GM18861 (cell line): ENCODE data around the gene SMKR1.
"Not testable (repeated sequence)": the region's sequence is repeated elsewhere in the genome, so short reads cannot be mapped to it uniquely, and the experiment has no call there.

Experiments used
- ATAC-seq: cut with Tn5 transposase; IDR thresholded peaks from one replicate; pipeline ENCODE4 v1.9.1; 2021; ENCODE audit not compliant: unreplicated experiment

SMKR1 gene

DNA sequence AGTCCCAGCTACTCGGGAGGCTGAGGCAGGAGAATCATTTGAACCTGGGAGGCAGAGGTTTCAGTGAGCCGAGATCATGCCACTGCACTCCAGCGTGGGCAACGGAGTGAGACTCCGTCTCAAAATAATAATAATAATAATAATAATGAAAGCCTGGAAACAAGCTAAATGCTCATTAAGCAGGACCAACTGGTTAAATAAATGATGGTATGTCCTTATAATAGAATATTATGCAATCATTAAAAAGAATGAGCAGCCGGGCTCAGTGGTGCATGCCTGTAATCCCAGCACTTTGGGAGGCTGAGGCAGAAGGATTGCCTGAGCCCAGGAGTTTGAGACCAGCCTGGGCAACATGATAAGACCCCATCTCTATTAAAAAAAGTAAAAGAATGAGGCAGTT lies 21.0 kb upstream of the SMKR1 start:
- ATAC-seq: not testable (repeated sequence)

DNA sequence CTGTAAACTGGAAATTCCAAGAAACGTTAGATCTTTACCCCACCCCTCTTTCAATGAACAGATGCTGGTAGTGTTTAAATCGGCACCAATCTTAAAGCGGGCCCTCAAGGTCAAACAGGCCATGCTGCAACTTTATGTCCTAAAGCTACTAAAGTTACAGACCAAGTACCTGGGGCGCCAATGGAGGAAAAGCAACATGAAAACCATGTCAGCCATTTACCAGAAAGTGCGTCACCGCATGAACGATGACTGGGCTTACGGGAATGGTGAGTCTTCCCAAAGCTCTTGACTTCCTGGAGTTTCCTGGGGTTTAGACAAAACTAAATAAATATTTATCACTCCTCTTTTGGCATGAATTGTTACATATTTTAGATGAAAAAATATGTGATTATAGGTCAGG lies 19.6 kb upstream of the SMKR1 start:
- ATAC-seq: no peak

DNA sequence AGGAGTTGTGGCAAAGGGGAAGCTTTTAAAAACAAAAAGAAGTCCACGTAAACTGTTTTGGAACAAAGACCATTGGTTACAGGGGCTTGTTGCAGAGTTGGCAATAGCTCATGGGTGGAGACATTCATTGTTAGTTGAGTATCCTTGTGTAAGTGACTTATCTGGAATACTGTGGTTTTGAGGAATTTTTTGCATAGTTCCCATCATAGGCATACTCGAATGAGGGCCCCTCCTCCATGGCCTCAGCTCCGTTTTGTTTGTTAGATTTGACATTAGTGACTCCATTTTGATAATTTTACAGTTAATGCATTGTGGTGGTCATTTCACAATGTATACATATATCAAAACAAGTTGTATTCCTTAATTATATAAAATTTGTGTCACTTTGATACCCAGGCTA lies 12.8 kb upstream of the SMKR1 start:
- ATAC-seq: no peak

DNA sequence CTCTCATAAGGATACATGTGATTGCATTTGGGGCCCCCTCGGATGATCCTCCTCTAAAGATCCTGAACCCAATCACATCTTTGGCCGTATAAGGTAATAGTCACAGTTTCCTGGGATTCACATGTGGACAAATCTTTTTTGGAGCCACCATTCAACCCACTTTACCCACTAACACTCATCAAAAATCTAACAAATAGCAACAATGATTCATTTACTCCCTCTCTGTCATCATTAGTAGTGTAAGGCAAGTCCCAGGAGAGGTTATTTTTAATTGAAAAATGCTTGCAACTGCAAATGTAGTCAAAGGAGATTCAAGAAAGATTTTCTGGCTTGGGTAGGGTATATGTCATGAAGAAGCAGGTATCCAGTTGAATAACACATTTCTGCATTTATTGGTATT lies 9.9 kb upstream of the SMKR1 start:
- ATAC-seq: no peak

DNA sequence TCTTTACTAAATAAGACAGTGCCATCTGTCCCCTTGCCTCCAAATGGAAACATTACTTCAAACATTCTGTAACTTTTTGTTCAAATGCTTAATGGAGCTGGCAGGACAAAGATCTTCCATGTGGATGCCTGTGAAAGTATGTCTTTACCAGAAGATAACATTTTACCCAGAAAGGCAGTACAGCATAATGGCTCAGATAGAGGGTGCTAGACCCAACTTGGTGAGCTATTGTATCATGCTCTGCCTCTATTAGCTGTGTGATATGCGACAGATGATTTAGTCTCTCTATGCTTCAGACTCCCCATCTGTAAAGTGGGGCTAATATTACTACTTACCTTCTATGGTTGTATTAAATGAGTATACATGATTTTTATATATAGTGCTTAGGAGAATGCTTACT lies 8.8 kb upstream of the SMKR1 start:
- no peak for ATAC-seq

DNA sequence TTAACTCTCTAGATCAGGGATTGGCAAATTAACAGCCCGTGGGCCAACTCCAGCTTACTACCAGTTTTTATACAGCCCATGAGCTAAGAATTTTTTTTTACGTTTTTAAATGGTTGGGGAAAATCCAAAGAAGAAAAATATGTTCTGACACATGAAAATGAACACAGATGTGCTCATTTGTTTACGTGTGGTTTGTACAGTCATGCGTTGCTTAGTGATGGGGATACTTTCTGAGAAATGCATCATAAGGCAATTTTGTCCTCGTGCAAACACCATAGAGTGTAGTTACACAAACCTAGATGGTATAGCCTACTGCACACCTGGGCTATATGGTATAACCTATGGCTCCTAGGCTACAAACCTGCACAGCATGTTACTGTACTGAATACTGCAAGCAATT lies 8.3 kb upstream of the SMKR1 start:
- ATAC-seq: peak; percentile 84

DNA sequence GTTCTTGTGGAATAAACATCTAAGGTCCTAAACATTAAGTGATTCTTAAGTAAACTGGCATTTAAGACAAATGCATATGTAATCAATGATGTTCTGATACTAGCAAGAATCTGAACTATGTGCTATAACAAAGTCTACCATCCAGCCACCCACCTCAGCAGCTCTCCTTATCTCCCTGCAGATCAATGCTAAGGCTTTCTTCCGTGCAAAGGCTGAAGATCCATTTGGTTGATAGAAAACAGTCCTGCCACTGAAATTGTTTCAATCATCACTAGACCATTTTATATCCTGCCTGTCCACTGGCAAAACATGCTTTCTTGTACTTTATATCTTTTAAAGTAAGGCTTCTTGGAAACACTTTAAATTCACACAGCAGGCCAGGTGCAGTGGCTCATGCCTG lies 6.3 kb upstream of the SMKR1 start:
- ATAC-seq: no peak

DNA sequence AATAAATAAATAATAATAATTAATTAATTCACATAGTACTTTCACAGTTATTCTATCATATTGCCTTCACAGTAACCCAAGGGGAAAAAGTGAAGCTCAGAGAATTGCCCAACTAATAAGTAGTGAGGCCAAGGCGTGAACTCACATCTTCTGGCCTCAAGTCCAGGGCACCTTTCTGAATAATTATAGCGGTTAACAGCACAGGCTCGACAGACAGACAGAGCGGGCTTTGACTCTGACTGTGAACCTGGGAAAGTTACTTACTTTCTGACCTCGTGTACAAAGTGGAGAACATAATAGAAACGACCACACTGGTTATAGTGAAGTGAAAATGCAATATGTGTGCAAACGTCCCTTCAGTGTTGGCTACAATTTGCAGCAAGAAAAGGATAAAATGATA lies 5.7 kb upstream of the SMKR1 start:
- ATAC-seq: no peak

DNA sequence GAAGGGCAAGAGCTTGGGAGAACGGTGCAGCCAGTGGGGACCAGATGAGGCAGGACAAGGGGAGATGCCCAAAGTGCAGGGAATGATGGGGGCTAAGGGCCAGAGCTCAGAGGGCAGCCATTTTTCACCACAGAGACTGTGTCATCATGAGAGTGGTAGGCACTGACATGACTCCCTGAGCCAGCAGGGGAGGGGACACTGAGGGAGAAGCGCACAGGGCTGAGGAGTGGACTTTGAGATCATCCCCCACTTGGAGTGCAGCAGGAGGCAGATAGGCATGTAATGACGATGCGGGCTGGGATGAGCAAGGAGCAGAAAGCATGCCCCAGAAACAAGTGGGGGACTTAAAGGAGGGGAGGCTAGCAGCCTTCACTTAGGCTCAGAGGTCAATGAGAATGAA lies 5.2 kb upstream of the SMKR1 start:
- ATAC-seq: no peak

DNA sequence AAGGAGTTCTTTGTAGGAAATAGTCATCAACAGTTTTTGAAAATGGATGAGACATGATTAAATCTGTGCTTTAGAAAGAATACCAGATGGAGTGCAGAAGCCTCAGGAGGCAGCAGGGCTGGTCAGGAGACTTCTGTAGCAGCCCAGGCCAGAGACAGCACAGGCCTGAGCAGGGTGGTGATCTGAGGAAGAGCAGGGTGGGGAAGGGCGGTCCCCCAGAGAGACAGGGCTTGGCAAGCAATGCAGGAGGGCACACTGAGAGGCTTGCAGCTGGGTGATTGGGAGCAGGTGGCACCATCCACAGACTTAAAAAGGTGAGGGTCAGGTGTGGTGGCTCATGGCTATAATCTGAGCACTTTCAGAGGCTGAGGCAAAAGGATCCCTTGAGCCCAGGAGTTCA lies 4.3 kb upstream of the SMKR1 start:
- ATAC-seq: no peak

DNA sequence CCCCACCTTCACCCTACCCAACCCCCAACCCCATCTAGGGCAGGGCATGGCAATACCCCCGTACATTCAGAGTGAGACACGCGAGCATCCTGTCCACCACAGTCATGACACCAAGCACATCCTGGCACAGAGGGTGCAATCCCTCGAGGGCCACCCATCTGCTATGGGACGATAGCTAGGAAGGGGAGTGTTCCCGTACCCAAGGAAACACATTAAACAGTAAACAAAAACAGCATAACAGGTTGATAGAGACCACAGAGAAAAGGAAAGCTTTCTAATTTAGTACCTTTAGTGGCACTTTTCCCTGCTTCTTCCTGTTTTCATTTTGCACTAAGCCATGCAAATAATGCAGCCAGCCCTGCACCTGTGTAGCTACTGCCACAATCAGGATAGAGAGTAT lies 2.3 kb upstream of the SMKR1 start:
- no peak for ATAC-seq

DNA sequence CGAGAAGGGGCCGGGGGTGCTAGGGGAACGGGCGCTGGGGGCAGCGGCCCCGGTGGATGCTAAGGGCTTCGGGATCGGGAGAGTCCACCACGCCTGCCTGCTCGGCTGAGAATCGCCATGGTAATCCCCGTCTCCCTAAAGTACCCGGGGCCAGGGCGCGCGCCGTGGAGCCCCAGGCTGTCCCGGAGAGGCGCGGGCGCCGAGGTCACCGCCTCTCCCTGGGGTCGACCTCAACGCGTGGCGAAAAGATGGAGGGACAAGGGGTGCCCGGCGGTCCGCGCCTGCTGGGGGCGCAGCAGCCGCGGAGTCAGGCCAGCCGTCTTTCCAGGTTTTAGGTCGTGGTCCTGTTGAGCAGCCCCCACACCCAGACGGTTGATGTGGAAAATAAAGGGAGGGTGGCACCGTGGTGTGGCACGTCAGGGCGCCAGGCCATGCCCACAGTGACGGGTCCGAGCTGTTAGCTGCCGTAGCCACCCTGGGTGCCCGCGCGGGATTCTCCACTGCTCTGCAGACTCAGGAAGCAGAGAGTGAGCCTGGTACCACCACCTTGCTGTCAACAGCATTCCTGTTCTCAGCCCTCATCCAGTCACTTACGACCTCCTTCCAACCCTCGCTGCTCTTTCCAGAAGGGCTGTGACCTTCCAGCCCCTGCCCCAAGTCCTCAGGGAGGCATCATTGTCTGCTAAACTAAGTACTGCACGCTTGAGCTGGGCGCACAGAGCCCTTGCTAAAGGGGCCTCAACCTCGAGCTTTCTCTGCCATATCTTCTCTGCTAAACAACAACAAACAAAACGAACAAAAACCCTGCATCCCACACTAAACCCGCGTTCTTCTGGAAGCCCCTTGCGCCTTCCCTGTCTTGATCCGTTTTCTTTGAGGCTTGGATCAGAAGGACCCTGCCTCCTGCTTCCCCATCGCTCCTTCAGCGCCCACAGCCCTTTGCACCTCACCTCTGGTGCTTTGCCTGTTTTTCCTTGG lies 666 bp downstream of the SMKR1 start:
- peak; percentile 1 for ATAC-seq

DNA sequence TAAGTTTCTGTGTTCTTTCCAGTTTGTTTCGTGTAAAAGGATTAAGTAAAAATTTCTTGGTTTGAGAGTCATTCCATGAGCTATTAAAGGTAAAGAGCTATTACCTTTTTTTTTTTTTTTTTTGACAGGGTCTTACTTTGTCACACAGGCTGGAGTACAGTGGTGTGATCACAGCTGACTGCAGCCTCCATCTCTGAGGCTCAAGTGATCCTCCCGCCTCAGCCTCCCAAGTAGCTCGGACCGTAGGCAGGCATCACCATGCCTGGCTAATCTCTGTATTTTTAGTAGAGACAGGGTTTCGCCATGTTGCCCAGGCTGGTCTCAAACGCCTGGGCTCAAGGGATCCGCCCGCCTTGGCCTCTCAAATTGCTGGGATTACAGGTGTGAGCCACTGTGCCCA lies 1.4 kb downstream of the SMKR1 start:
- ATAC-seq: no peak

DNA sequence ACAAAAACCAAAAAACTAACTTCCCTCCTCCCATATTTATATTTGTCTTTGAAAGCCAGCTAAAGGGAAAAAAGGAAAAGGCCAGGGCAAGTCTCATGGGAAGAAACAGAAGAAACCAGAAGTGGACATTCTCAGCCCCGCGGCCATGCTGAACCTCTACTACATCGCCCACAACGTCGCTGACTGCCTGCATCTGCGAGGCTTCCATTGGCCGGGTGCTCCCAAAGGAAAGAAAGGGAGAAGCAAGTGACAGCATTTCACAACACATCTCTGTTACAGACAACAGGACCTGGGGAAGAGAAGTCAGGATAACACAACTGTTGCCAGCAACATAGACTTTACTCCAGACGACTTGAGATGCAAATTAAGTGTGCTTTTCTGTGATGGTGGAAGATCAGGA lies 9.9 kb downstream of the SMKR1 start:
- ATAC-seq: no peak

DNA sequence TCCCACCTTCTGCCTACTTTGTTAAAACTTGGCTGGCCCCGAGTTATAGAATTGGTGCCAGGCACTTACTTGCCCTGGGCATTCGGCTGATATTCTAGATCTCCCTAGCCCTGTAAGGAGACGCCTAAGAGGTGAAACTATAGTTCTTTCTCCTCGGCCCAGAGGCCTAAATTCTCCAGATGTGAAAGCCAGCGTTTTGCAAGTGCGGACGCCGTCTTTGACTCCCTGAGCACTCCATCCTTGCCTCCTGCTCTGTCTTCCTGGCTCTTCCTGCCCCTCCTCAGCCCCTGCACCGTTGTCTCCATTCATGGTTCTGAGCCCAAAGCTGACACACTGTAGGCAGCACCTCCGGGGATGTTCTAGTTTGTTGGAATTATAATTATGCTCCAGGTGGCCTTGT lies 11.2 kb downstream of the SMKR1 start:
- ATAC-seq: no peak

DNA sequence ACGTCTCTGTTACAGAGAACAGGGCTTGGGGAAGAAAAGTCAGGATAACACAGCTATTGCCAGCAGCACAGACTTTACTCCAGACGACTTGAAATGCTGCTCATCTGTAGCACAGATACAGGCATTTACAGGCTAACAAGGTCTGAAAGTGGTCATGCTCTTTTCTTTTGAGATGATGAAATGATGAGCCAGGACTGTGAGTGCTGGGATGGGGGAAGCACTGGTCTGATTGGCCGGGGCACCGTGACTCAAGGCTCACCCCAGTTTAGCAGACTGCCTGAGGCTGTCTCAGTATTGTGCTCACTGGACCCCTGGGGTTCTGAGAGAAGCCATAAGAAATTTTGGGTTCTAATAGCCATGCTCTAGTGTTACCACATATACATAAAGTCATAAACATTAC lies 12.4 kb downstream of the SMKR1 start:
- ATAC-seq: no peak

DNA sequence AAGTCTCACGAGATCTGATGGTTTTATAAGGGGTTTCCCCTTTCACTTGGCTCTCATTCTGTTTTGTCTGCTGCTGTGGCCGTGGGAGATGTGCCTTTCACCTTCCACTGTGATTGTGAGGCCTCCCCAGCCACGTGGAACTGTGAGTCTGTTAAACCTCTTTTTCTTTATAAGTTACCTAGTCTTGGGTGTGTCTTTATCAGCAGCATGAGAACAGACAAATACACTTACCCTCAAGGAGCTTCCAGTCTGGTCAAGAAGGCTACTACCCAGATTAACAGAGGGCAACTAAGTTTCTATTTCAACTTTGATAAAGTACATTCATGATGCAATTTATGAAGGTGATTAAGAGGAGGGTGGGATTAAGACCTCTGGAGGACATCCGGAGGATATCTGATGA lies 13.1 kb downstream of the SMKR1 start:
- no peak for ATAC-seq

DNA sequence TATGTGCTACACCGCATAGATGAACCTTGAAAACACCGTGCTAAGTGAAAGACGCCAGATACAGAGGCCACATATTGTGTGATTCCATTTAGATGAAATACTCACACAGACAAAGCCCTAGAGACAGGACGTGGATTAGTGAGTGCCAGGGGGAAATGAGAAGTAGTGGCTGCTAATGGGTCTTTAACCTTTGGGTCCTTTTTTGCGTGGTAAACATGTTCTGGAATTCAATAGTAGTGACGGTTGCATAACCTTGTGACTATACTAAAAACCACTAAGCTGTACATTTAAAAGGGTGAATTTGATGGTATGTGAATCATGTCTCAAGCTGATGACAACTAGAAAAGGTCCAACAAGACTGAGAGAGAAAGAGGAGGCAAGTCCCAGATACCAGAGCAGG lies 15.6 kb downstream of the SMKR1 start:
- ATAC-seq: no peak

DNA sequence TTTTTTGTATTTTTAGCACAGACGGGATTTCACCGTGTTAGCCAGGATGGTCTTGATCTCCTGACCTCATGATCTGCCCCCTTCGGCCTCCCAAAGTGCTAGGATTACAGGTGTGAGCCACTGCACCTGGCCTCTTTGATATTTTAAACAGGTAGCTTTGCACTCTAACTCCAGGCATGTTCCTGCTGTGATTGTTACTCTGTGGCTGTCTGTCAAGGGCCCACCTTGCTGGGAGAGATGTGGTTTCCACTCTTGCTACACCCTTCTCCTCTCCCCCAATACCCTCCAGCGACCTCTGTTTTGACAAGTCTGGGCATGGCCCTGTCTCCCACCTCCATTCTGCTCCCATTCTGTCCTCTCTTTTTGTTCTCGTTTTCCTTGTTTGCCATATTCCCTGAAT lies 17.1 kb downstream of the SMKR1 start:
- no peak for ATAC-seq

DNA sequence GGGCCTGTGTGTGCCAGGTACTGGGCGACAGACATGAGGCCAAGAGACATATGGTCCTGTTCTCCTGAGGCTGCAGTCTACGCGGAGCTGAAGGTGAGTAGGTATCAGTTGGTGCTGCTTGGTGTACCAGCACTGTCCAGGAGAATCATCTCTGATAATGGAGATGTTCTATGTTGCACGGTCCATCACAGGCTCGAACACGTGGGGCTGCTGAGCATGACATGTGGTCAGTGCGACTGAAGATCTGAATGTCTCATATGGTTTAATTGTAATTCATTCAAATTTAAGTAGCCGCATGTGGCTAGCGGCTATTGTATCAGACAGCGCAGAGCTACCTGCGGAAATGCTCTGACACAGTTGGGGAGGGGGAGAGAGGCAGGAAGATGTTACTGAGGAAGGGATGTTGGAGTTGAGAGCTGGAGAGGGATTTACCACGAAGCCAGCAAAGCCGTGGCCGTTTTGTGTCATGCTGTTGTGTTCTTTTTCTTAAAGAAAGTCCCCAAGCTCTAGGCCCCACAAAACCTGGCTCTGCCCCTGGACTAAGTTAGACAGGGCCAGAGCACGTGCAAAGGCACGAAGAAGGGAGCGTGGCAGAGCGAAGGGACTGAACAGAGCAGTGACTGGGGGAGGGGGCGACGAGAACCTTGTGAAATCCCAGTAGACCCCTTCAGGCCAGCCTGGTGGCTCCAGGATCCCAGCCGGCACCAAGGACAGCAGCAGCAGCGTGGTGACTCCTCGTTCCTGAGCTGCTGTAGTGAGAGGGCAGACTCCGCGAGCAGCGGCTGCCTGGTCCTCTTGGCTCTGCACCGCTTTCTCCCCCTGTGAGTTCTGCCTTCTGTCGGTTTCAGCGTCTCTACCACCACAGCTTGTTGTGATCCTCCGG lies 20.0 kb downstream of the SMKR1 start:
- ATAC-seq: no peak

DNA sequence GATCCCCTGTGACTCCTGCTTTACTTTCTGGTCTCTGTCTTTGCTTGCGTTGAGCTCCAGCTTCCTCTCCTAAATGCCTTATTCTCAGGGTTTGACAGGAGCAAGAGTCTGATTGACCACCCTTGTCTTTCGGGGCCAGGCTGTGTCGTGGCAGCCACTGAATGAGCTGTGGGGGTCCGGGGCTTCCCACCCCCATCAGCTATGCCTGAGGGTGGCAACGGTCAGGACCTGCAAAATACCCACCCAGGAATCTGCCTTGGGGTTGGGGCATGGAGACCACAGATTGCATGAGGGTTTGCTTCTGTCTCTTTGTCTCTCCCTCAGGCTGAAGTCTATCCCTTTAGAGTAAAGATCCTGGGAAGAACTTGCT lies 20.6 kb downstream of the SMKR1 start:
- no peak for ATAC-seq

DNA sequence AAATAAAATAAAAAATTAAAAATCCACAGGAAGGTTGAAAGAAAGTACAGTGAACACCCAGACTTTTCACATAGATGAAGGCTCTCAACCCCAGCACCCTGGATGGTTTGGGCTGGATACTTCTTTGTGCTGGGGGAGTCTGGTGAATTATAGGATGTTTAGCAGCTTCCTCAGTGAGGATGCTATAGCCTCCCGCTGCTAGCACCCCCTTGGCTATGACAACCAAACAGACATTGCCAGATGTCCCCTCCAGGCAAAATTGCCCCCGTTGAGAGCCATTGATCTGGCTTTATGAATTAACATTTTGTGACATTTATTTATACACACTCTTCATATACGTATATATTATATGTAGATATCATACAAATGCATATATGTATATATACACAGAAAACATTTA lies 21.6 kb downstream of the SMKR1 start:
- no peak for ATAC-seq
